Caco-2 (cell line): ENCODE results near the gene PCNX1. TPM values are rescaled to one million over a fixed set of nuclear protein-coding genes. Genes with fewer than 3 reads are reported as not detected.
"Not testable (repeated sequence)": the region's sequence is repeated elsewhere in the genome, so short reads cannot be mapped to it uniquely, and the experiment has no call there.

ENCODE experiments used
- Bru-seq: library from RNA; stranded (reverse); fragments of 400-500 nt; gene quantifications from one replicate; lab custom pipeline; 2021; lab: Mats Ljungman, UMichigan
- BruChase-seq, 2 experiments: library from RNA; stranded (reverse); fragments of 400-500 nt; gene quantifications; one replicate each; lab custom pipeline; 2021; lab: Mats Ljungman, UMichigan
- BruUV-seq: library from RNA; stranded (reverse); fragments of 400-500 nt; replicated peaks from 2 replicates; lab custom pipeline; 2021; lab: Mats Ljungman, UMichigan
- CTCF ChIA-PET: fragments of 300-600 bp; sonication (Branson Sonifier 250); formaldehyde crosslinking; loops from one replicate; lab custom pipeline; 2022; ENCODE audit warnings: antibody characterized with exemption; lab: Charles Lee
- POLR2A ChIA-PET: fragments of 300-600 bp; sonication (Branson Sonifier 250); formaldehyde crosslinking; loops from one replicate; lab custom pipeline; 2022; ENCODE audit warnings: antibody characterized with exemption; lab: Charles Lee
- DNase-seq, 2 experiments: peaks; one replicate each; pipeline versions ENCODE4 v3.0.0 to v3.0.0-alpha.2; 2020 to 2022
- H3K27me3 ChIP-seq: replicated peaks from 2 replicates; pipeline ENCODE4 v1.6.0; 2011; ENCODE audit warnings: low read length; ENCODE audit not compliant: control insufficient read depth, insufficient read depth
- H3K36me3 ChIP-seq: 2 replicates; pipeline ENCODE4 v1.5.1; 2011; ENCODE audit warnings: low read length; ENCODE audit not compliant: control insufficient read depth, insufficient read depth
- H3K4me1 ChIP-seq: fragments of 250-450 bp; sonication (Bioruptor Pico); 2 replicates; pipeline ENCODE4 v1.5.1; 2020; ENCODE audit warnings: mild to moderate bottlenecking
- H3K4me3 ChIP-seq: 2 replicates; pipeline ENCODE4 v1.5.1; 2011; ENCODE audit warnings: low read depth, mild to moderate bottlenecking, control low read depth, low read length
- H3K9me3 ChIP-seq: fragments of 250-450 bp; sonication (Bioruptor Pico); 2 replicates; pipeline ENCODE4 v1.5.1; 2020; ENCODE audit warnings: mild to moderate bottlenecking, moderate library complexity
- H3K27ac Mint-ChIP-seq: one replicate; pipeline ENCODE4 v1.8.0; 2022; ENCODE audit warnings: mixed read lengths; ENCODE audit not compliant: unreplicated experiment
- H3K27me3 Mint-ChIP-seq: one replicate; pipeline ENCODE4 v1.8.0; 2022; ENCODE audit warnings: mixed read lengths; ENCODE audit not compliant: insufficient read depth, unreplicated experiment
- H3K36me3 Mint-ChIP-seq: one replicate; pipeline ENCODE4 v1.8.0; 2022; ENCODE audit warnings: mild to moderate bottlenecking, mixed read lengths; ENCODE audit not compliant: insufficient read depth, unreplicated experiment
- H3K4me1 Mint-ChIP-seq: one replicate; pipeline ENCODE4 v1.8.0; 2022; ENCODE audit warnings: low read depth, mixed read lengths; ENCODE audit not compliant: unreplicated experiment
- H3K4me3 Mint-ChIP-seq: one replicate; pipeline ENCODE4 v1.8.0; 2022; ENCODE audit warnings: mild to moderate bottlenecking, moderate library complexity, mixed read lengths; ENCODE audit not compliant: unreplicated experiment
- H3K9me3 Mint-ChIP-seq: one replicate; pipeline ENCODE4 v1.8.0; 2022; ENCODE audit warnings: mixed read lengths; ENCODE audit not compliant: unreplicated experiment
- CTCF ChIP-seq, 2 experiments: fragments of 200-600 bp in 1 of 2; IDR thresholded peaks; 1 replicate in 1 of 2; 2 replicates in 1 of 2; pipeline versions ENCODE4 v1.5.1 to v1.8.0; 2011 to 2022; ENCODE audit warnings: antibody characterized with exemption in 1 of 2, control low read depth in 1 of 2, inconsistent platforms in 1 of 2, low read depth in 1 of 2, low read length in 1 of 2, mild to moderate bottlenecking in 1 of 2, moderate library complexity in 1 of 2; ENCODE audit not compliant: insufficient read depth in 1 of 2, severe bottlenecking in 1 of 2, unreplicated experiment in 1 of 2
- intact Hi-C: fragments of 100-400 bp; cut with micrococcal nuclease; formaldehyde crosslinking; loops from one replicate; pipeline ENCODE4 v1.10.0; 2022; ENCODE audit not compliant: unreplicated experiment
- long read RNA-seq: library from polyadenylated mRNA; stranded (forward); transcript quantifications from one replicate; pipeline ENCODE4 v2.0.0, GENCODE V29; 2022
- total RNA-seq: library from RNA; stranded (reverse); gene quantifications from 2 replicates; pipeline ENCODE4 v1.2.3, GENCODE V29; 2022

PCNX1 gene
- 29.0 and 37.4 TPM in 2 replicates for total RNA-seq
- Bru-seq, nascent RNA: percentile 85 among the genes with signal in this experiment
- BruChase-seq, experiment 1, labeled RNA remaining after a 2-hour chase: percentile 82 among the genes with signal in this experiment
- percentile 77 among the genes with signal in this experiment for BruChase-seq, experiment 2, labeled RNA remaining after a 6-hour chase
- long read RNA-seq, partial matches to known transcripts: 4 of 7 reads
- long read RNA-seq, other reads (novel, unspliced or antisense): 3 of 7 reads

- no peaks in the 10 kb centered on the region for H3K36me3 ChIP-seq
- ChIA-PET POLR2A (interaction anchor here (0.6 to 0.7 kb wide), 2 partner anchors 82 to 86 kb away, joined by 3 to 6 read pairs; no protein-coding TSS in a partner anchor), CTCF (interaction anchor here (0.6 to 1.7 kb wide), 15 partner anchors 10 to 155 kb away, joined by 3 to 11 read pairs (median 4); partner anchors contain the start of gene MAP3K9)
- H3K4me1 ChIP-seq: peaks cover 14% of the 10 kb centered on the region
- Mint-ChIP-seq H3K36me3 (peaks cover 14% of the 10 kb centered on the region), H3K4me1 (peaks cover 21% of the 10 kb centered on the region), H3K27me3 (no peaks in the 10 kb centered on the region), H3K4me3 (peak within 1 kb of the TSS; percentile 80), H3K27ac (peak within 1 kb of the TSS; percentile 79), H3K9me3 (no peaks in the 10 kb centered on the region)
- TF ChIP-seq CTCF (IDR thresholded peaks at IDR 0.05; ENCODE audit: insufficient read depth in 1 of 2, low read depth in 1 of 2, low read length in 1 of 2, severe bottlenecking in 1 of 2, unreplicated experiment in 1 of 2): peak; percentile 47 to 77
- intact Hi-C loops: loop anchor here (1.0 to 5.0 kb wide), 3 partner anchors 49 to 85 kb away; no protein-coding TSS in a partner anchor
- peak; percentile 86 to 94 for DNase-seq
- BruUV-seq: no TSS peak
- peak within 1 kb of the TSS; percentile 95 for H3K4me3 ChIP-seq
- H3K9me3 ChIP-seq: no peaks in the 10 kb centered on the region
- no peaks in the 10 kb centered on the region for H3K27me3 ChIP-seq
Measured at GRCh38 chr14:70907176-70907995, at the start of gene PCNX1. Gene PCNX1, plus strand, starts transcription at chr14:70907459. Its CDS starts 392 bp downstream, at chr14:70907851.

- no TSS peak for BruUV-seq
- POLR2A ChIA-PET: no interaction called here
- no peaks in the 10 kb centered on the region for H3K36me3 Mint-ChIP-seq
- Histone ChIP-seq H3K4me3 (no peak overlapping the region), H3K9me3 (no peaks in the 10 kb centered on the region), H3K36me3 (no peaks in the 10 kb centered on the region), H3K4me1 (no peaks in the 10 kb centered on the region; the same call in 1 of the 2 replicates), H3K27me3 (no peaks in the 10 kb centered on the region)
- CTCF ChIA-PET: no interaction called here
- H3K27ac Mint-ChIP-seq: no peak overlapping the region
- no peak for TF ChIP-seq CTCF (IDR thresholded peaks at IDR 0.05; ENCODE audit: insufficient read depth in 1 of 2, low read depth in 1 of 2, low read length in 1 of 2, severe bottlenecking in 1 of 2, unreplicated experiment in 1 of 2)
- H3K4me1 Mint-ChIP-seq: no peaks in the 10 kb centered on the region
- H3K9me3 Mint-ChIP-seq: no peaks in the 10 kb centered on the region
- DNase-seq: no peak
- H3K4me3 Mint-ChIP-seq: no peak overlapping the region
- H3K27me3 Mint-ChIP-seq: peaks cover 5% of the 10 kb centered on the region
- intact Hi-C loops: no loop called here
Measured at GRCh38 chr14:70857496-70857890, 49.8 kb upstream of the PCNX1 start.

- Mint-ChIP-seq H3K36me3 (no peaks in the 10 kb centered on the region), H3K4me3 (no peak overlapping the region), H3K4me1 (no peaks in the 10 kb centered on the region), H3K9me3 (no peaks in the 10 kb centered on the region), H3K27me3 (peaks cover 5% of the 10 kb centered on the region), H3K27ac (no peak overlapping the region)
- no TSS peak for BruUV-seq
- no peak for DNase-seq
- no peak overlapping the region for H3K4me3 ChIP-seq
- no peaks in the 10 kb centered on the region for H3K9me3 ChIP-seq
- H3K27me3 ChIP-seq: no peaks in the 10 kb centered on the region
- TF ChIP-seq CTCF (IDR thresholded peaks at IDR 0.05; ENCODE audit: insufficient read depth in 1 of 2, low read depth in 1 of 2, low read length in 1 of 2, severe bottlenecking in 1 of 2, unreplicated experiment in 1 of 2): peak in 1 of 2 experiments; percentile 5
- no peaks in the 10 kb centered on the region; the same call in 1 of the 2 replicates for H3K4me1 ChIP-seq
- intact Hi-C loops: no loop called here
- POLR2A ChIA-PET: no interaction called here
- H3K36me3 ChIP-seq: no peaks in the 10 kb centered on the region
- CTCF ChIA-PET: no interaction called here
Measured at GRCh38 chr14:70858641-70859040, 48.6 kb upstream of the PCNX1 start.

GRCh38 chr14:70866992-70867391 is 40.3 kb upstream of the PCNX1 start:
- peaks cover 11% of the 10 kb centered on the region for H3K9me3 Mint-ChIP-seq
- H3K36me3 Mint-ChIP-seq, H3K4me1 Mint-ChIP-seq, BruUV-seq, intact Hi-C loops, H3K27ac Mint-ChIP-seq, DNase-seq, H3K9me3 ChIP-seq, H3K27me3 Mint-ChIP-seq, H3K4me1 ChIP-seq, H3K4me3 Mint-ChIP-seq, H3K27me3 ChIP-seq, H3K4me3 ChIP-seq, CTCF ChIA-PET, POLR2A ChIA-PET, H3K36me3 ChIP-seq: not testable (repeated sequence)
